ENCODE results near the gene S100B. TPM values are rescaled to one million over a fixed set of nuclear protein-coding genes. Genes with fewer than 3 reads are reported as not detected.

The S100B gene
- total and polyA plus RNA-seq, 2 of the 8 experiments (the other 6 are each of a cell fraction or from before 2014, with no cell fraction given) = 0.36 to 0.69 TPM

GRCh38 chr21:46597031-46597430, 7.9 kb downstream of the S100B start (continued):
- TF ChIP-seq CHD7 (IDR thresholded peaks at IDR 0.05; ENCODE audit: insufficient replicate concordance, low read length) = no peak
- TF ChIP-seq EP300 (IDR thresholded peaks at IDR 0.05; ENCODE audit: borderline replicate concordance in 1 of 2, low read depth in 2 of 2, low read length in 2 of 2) = no peak

Data from H1 (cell line).